HG02610 (cell line): ENCODE measurements around the gene IGFBP3.
"Not testable (repeated sequence)": the region's sequence is repeated elsewhere in the genome, so short reads cannot be mapped to it uniquely, and the experiment has no call there.

Experiments
- ATAC-seq: cut with Tn5 transposase; IDR thresholded peaks from one replicate; pipeline ENCODE4 v1.9.1; 2021; ENCODE audit warnings: mild to moderate bottlenecking, moderate library complexity; ENCODE audit not compliant: unreplicated experiment

The IGFBP3 gene, protein sequence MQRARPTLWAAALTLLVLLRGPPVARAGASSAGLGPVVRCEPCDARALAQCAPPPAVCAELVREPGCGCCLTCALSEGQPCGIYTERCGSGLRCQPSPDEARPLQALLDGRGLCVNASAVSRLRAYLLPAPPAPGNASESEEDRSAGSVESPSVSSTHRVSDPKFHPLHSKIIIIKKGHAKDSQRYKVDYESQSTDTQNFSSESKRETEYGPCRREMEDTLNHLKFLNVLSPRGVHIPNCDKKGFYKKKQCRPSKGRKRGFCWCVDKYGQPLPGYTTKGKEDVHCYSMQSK

DNA sequence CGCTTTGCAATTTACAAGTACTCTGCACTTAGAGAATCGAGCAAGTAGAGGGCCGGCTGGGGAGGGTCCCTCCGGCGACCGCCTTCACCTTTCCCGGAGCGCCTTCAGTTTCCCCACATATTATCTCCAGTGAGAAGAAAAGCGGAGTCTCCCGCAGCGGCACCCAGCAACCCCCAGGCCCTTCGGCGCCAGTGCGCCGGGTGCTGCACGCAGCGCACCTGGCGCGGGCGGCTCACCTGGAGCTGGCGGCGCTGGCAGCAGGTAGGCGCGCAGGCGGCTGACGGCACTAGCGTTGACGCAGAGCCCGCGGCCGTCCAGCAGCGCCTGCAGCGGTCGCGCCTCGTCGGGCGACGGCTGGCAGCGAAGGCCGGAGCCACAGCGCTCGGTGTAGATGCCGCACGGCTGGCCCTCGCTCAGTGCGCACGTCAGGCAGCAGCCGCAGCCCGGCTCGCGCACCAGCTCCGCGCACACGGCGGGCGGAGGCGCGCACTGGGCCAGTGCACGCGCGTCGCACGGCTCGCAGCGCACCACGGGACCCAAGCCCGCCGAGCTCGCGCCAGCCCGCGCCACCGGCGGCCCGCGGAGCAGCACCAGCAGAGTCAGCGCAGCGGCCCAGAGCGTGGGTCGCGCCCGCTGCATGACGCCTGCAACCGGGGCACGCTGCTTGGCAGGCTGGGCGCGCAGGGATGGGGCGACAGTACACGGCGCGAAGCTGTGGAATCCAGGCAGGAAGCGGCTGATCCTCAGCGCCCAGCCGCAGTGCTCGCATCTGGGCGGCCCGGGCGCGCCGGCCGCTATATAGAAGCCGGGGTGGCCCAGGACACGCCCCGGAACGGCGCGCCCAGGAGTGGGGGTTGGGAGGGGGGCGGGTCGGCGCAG lies at the start of gene IGFBP3:
Gene IGFBP3 (minus strand): TSS at position 771 of the 879 bp plus-strand sequence. CDS start 132 bp downstream, at position 639.
- no peak for ATAC-seq

DNA sequence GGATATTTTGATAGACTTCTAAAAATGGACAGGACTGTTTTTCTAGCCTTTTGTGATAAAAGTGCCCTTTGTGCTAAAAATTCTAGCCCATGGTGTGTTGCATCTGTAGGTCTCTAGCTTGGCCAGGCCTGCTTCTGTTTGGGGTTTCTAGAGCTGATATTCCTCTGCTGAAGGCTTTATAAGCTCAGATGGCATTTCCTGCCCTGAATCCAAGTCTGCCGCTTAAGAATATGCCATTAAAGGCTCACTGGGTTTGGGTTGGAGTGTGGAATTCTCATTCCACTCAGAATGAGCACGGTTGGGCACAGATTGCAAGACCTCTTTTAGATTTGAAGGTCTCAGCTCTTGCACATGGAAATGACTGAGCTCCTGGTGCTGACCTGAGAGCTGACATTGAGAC lies 49.4 kb upstream of the IGFBP3 start:
- ATAC-seq: no peak

DNA sequence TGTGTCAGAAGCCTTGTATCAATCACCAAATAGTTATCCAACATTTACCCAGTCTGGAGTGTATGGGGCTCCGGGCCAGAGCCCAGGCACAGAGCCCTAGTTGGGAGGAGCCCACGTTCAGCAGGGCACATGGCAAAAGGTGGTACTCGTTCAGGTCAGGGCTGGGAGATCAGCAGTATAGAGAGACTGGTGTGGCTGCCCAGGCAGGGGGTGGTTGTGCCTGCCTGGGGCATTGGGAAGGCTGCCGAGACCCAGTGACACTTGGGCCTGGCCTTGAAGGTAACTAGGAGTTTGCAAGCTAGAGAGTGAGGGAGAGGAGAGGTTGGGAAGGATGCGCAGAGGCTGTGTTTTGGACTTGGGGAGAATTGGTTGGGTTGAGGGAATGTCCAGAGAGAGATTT lies 48.9 kb upstream of the IGFBP3 start:
- ATAC-seq: no peak

DNA sequence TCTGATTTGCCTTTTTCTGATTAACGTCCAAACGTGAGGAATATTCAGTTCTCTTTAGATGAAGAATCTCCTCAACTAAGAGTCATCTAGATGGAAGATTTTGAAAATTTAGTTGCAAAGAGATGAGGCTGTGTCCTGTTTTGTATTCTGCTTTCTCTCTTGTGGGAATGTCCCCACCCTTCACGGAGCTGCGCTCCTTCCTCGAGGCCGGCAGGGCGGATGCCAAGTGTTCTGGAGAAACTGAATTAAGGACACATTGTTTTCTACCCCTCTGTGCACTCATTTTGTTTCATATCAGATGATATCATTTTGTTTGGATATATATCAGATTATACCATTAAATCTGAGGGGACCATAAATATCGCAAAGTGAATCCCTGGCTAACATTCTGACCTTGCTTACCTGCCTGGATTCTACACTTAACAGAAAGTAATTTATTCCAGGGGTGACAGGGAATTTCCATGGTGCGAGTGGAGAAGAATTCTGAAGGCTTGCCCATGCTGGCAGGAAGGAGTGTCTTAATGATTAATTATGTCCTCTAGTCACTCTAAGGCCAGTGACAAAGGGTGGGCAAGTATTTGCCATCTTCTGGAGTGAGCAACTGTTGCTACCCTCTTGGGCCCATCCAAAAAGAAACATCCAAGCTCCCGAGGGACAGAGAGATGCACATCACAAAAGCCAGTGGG lies 47.9 kb upstream of the IGFBP3 start:
- no peak for ATAC-seq

DNA sequence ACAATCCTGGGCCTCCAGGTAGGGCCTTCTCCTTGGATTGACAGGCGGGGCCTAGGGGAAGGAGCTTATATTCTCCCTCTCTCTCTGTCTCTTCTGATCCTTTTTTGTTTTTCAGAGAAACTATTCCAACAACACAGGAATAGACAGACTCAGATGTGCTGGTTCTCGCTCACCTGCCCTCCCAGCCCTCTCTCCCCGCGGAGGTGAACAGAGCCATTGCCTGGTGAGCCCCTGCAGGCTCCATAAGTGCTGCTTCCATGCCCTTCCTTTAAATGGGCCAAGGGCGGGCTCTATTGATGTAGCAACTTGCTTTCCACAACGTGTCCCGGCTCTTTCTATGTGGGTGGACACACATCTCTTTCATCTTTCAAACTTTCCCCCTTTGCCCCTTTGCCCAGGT lies 47.2 kb upstream of the IGFBP3 start:
- no peak for ATAC-seq

DNA sequence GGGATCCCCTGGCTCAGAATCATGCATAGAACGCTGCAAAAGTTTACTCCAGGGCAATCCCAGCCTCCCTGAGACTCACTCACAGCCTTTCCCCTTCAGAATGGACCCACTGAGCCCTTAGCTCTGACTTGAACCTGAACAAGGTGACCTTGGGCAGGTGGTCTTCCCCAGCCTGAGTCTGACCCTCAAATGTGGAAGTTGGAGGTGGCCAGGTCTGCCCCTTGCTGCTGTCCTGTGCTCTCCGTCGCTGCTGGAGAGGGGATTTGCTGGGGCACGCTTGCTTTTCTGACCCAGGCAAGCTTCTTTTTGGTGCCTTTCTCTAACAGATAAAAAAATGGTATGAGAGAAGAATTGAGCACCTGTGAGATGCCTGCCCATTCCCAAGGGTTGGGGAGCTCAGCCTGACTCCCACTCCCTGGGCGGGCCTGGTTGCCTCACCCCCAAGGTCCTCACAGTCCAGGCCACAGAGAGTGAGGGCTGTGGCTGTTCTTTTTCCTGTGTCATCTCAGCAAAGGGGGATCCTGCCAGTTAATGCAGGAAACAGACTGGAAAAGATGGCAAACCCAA lies 46.6 kb upstream of the IGFBP3 start:
- no peak for ATAC-seq

DNA sequence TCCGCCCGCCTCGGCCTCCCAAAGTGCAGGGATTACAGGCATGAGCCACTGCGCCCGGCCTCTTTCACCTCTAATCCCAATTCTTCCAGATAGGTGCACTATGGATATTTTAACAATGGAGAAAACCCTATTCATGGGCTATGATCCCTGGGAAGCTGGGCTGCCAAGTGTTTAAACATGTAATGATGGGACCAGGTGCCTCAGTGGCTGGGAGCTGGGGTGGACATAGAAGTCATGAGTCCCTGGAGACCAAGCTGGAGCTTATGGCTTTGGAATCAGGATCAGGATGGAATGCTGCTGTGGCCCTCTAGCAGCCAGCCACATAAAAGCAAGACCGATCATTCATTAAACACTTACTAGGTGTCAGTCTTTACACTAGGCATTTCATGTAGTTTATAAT lies 41.8 kb upstream of the IGFBP3 start:
- ATAC-seq: no peak

DNA sequence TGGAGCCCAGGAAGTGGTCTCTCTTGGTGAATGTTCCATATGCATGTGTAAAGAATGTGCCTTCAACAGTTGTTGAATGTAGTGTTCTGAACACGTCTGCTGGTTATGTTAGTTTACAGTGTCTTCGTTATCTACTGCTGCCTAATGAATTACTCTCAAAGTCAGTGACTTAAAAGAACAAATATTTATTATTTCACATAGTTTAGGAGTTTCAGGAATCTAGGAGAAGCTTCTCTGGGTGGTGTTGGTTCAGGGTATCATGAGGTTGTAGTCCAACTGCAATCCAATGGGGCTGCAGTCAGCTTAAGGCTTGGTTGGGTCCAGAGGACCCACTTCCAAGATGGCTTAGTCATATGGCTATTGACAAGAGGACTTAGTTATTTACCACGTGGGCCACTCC lies 36.6 kb upstream of the IGFBP3 start:
- ATAC-seq: no peak

DNA sequence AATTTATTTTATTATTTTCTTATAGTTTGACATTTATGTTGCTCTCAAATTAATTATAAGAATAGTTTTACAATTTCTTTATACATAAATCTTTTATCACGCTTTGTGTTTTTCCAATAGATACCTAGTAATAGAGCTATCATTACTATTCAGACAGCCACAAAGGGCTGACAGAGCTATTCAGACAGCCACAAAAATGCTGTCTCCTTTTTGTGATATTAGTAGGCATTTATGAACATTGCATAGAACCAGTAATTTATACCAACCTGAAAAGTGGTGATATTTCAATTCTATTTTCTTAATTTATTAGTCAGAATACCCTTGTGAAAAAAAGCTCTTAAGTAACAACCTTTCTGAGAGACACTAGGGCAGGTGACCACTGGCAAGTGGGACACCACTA lies 34.2 kb upstream of the IGFBP3 start:
- no peak for ATAC-seq

DNA sequence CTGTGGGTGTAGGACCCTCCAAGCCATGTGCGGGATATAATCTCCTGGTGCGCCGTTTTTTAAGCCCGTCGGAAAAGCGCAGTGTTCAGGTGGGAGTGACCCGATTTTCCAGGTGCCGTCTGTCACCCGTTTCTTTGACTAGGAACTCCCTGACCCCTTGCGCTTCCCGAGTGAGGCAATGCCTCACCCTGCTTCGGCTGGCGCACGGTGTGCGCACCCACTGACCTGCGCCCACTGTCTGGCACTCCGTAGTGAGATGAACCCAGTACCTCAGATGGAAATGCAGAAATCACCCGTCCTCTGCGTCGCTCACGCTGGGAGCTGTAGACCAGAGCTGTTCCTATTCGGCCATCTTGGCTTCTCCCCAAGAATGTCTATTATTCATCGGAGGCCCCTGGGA lies 32.0 kb upstream of the IGFBP3 start:
- not testable (repeated sequence) for ATAC-seq

DNA sequence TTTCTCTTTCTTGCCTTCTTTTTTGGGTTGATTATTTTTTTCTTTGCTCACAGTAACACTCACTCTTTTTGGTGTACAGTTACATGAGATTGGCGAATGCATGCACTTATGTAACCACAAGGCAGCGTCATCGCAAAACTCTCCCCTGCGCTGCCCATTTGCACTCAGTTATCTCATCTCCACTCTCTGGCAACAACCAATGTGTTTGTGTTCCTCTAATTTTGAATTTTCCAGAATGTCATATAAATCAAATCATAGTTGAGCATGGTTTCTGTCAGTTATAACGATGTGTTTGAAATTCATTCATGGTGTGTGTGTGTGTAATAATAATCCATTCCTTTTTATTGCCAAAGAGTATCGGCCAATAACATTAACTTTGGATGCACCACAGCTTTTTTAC lies 23.0 kb upstream of the IGFBP3 start:
- no peak for ATAC-seq

DNA sequence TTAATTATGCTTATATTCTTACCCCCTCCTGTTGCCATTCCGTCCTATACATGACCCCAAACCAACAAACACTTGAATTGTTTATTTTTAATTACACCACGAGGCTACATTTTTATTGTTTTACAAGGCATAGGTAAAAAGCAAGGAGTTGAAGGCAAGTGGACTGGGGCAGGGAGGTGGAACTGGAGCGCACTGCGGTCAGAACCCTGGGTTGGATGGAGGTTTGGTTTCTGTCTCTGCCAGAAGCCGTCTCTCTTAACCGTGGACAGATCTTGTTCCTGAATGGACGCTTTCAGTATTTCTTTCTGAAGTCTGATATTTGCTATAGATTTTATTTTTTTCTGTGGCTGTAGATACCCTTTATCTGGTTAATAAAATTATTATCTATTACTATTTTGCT lies 19.9 kb upstream of the IGFBP3 start:
- no peak for ATAC-seq

DNA sequence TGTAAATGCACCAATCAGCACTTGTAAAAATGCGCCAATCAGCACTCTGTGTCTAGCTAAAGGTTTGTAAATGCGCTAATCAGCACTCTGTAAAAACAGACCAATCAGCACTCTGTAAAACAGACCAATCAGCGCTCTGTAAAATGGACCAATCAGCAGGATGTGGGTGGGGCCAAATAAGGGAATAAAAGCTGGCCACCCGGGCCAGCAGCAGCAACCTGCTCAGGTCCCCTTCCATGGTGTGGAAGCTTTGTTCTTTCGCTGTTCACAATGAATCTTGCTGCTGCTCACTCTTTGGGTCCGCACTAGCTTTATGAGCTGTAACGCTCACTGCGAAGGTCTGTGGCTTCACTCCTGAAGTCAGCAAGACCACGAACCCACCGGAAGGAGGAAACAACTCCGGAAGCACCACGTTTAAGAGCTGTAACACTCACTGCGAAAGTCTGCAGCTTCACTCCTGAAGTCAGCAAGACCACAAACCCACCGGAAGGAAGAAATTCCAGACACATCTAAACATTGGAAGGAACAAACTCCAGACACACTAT lies 19.2 kb upstream of the IGFBP3 start:
- ATAC-seq: not testable (repeated sequence)

DNA sequence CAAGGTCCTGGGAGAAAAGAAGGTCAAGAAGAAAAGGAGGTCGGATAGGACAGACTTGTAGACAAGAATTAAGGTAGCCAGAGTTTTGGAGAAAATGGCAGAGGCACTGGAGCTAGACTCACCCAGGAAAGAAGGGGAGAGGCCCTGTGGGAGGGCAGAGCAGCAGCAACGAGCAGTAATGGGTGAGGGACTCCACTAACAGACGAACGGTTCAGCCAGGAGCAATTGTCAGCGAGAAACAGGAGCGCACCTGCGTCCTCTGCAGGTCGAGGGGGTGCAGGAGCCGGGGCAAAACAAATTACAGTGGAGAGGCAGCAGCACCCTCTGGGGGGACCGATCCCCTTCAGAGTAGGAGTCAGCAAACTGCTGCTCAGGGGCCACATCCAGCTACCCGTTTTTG lies 18.5 kb upstream of the IGFBP3 start:
- no peak for ATAC-seq

DNA sequence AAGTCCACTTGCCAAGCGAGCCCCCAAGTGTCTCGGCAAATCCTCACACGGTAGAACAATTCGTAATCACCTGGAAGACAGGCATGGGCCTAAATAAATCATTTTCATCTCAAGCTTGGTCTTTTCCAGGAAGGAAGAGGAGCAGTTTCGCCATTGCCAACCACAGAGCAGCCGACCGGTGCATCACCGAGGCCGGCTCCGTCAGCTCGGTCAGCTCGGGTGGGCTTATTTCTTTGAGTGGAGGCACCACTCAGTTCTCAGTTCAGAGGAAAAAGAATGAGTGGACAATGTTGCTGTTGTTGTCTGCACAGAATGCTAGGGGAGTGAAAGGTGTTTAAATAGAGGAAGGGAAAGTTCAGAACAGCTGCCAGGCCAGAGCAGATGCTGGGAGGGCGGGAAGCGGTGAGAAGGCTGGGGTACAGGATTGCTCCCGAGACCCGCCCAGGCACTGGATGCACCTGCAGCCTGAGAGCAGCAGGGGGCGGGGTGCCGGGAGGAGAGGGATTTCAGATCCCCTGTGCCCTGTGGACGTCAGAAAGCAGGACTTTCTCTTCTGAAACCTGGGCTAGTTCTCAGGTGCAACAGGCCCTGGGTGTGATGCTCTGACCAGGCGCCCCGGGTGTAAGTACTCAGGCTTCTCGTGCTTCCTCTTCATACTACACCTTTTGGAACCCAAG lies 17.7 kb upstream of the IGFBP3 start:
- no peak for ATAC-seq

DNA sequence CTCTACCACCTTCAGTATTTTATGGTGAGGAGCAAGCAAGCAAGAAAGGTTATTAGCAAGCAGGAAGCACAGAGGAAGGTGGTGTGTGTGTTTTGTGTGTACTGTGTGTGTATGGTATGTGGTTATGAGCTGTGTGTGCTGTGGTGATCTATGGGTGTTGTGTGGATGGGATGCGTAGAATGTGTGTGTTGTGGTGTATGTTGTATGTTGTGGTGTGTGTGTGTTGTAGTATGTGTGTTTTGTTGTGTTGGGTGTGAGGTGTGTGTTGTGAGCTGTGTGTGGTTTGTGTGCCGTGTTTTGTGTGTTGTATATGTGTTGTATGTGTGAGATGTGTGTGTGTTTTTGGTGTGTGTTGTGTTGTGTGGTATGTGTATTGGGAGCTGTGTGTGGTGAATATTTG lies 16.8 kb upstream of the IGFBP3 start:
- no peak for ATAC-seq

DNA sequence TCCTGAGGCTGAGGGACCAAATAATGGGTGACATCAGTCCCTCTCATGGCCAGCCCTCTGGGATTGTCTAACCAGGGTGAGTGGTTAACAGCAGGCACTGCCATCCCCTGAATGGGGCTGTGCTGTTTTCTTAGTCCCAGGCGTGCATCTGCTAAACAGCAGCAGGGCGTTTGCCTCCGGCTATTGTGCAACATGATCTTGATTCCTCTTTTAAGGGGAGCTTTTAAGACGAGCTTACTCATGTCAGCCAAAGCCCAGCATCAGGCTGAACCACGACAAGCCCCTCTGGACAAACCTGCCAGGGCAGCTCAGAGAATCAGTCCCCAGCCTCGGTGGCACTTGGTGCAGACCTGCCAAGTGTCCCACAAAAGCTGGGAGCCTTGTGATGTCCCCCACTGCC lies 16.2 kb upstream of the IGFBP3 start:
- ATAC-seq: no peak

DNA sequence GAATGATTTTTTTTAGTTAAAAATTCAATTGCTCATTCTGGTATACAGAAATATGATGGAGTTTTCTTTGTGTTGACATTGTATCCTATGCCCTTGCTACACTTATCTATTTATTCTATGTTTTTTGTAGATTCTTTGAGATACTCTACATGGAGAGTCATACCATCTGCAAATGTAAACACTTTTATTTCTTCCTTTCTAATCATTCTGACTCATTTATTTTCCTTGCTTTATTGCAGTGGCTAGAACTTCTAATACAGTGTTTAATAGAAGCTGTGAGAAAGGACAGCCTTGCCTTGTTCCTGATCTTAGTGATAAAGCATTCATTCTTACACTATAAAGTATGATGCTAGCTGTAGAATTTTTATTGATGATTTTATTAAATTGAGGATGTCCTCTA lies 9.9 kb upstream of the IGFBP3 start:
- ATAC-seq: no peak

DNA sequence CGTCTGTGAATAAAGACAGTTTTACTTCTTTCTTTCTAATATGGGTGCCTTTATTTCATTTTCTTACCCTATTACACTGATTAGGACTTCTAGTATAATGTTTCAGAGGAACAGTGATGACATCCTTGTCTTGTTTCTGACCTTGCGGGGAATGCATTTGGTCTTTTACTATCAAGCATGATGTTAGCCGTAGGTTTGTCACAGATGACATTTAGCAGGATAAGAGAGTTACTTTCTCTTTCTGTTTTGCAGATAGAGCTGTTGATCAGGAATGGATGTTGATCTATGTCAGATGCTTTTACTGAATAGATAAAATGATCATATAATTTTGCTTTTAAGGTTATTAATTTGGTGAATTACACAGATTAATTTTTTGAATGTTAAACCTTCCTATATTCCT lies 6.6 kb upstream of the IGFBP3 start:
- no peak for ATAC-seq

DNA sequence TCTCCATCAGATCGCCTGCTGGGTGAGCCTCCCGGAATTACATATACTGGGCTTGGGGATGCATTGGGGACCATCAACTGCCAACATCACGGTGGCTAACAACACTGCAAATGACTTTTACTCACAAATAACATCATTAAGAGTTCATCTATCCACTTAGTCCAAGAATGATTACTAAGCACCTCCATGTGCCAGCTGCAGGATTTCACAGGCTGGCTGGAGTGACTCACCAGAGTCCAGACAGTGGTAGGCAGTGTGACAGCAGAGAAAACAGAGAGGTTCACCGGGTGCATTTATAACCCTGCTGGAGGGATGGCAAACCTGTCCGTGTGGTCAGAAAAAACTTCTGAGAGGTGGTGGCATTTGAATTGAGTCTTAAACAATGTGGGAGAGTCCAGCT lies 3.2 kb upstream of the IGFBP3 start:
- ATAC-seq: no peak

DNA sequence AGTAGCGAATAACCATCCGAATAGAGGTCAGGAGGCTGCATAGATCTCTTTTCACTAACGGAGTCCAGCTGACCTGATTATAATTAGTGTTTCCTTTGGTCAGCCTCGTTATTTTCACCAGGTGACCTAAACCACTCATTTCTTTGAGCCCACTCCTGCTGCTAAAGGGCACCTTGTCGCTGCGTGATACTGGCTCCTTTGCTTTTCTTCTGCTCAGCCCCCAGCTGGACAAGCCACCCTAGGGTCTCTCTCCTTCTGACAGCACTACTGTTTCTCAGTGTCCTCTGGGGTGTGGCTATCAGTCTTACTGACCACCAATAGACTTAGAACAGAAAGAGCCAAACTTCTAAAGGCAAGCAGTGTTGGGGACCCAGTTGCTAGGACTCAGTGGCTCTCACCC lies 2.7 kb upstream of the IGFBP3 start:
- no peak for ATAC-seq
